Ishikawa (cell line): ENCODE data around the gene ZNF619.

ENCODE experiments used
- CEBPB ChIP-seq: IDR thresholded peaks from 2 replicates; pipeline ENCODE4 v1.6.1; 2012
- CREB1 ChIP-seq: IDR thresholded peaks from 2 replicates; pipeline ENCODE4 v1.6.1; 2012; ENCODE audit warnings: low read depth
- EGR1 ChIP-seq: IDR thresholded peaks from 2 replicates; pipeline ENCODE4 v1.6.1; 2012
- EP300 ChIP-seq: IDR thresholded peaks from 2 replicates; pipeline ENCODE4 v1.6.1; 2012; ENCODE audit warnings: borderline replicate concordance
- FOXM1 ChIP-seq: IDR thresholded peaks from 2 replicates; pipeline ENCODE4 v1.6.1; 2012; ENCODE audit warnings: low read depth, borderline replicate concordance
- NFIC ChIP-seq: IDR thresholded peaks from 2 replicates; pipeline ENCODE4 v1.6.1; 2012
- RAD21 ChIP-seq: IDR thresholded peaks from 2 replicates; pipeline ENCODE4 v1.6.1; 2012; ENCODE audit warnings: low read depth
- REST ChIP-seq: IDR thresholded peaks from 2 replicates; pipeline ENCODE4 v1.6.1; 2012; ENCODE audit warnings: low read depth, mild to moderate bottlenecking
- TAF1 ChIP-seq: IDR thresholded peaks from 2 replicates; pipeline ENCODE4 v1.6.1; 2012; ENCODE audit warnings: low read depth, mild to moderate bottlenecking
- TCF12 ChIP-seq: IDR thresholded peaks from 2 replicates; pipeline ENCODE4 v1.6.1; 2012; ENCODE audit warnings: low read depth
- TEAD4 ChIP-seq: IDR thresholded peaks from 2 replicates; pipeline ENCODE4 v1.6.1; 2012
- YY1 ChIP-seq: IDR thresholded peaks from 2 replicates; pipeline ENCODE4 v1.6.1; 2012; ENCODE audit warnings: low read depth
- ZBTB7A ChIP-seq: IDR thresholded peaks from 2 replicates; pipeline ENCODE4 v1.6.1; 2012; ENCODE audit warnings: low read depth
- TF ChIP-seq, protein P1 (sequence below): IDR thresholded peaks from 2 replicates; pipeline ENCODE4 v1.6.1; 2012
- TF ChIP-seq, protein P2 (sequence below): IDR thresholded peaks from 2 replicates; pipeline ENCODE4 v1.6.1; 2012

The ZNF619 gene

DNA sequence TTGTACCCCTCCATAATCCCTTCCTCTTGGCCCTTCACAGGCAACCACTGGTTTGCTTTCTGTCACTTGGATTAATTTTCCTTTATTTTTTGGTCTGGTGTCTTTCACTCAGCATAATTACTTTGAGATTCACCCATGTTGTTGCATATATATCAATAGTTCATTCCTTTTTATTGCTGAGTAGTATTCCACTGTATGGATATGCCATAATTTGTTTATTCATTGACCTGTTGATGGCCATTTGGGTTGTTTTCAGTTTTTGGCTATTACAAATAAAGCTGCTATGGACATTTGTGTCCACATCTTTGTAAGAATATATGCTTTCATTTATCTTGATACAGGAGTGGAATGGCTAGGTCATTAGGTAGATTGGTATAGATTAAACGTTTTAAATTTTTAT is 41.9 kb downstream of the ZNF619 start:
- no peak for TF ChIP-seq CEBPB
- TF ChIP-seq EGR1, result no peak
- no peak for TF ChIP-seq NFIC

GRCh38 chr3:40521254-40521653 is 44.3 kb downstream of the ZNF619 start:
- TF ChIP-seq CEBPB, result no peak
- TF ChIP-seq YY1, result no peak
- TF ChIP-seq TAF1, result no peak

DNA sequence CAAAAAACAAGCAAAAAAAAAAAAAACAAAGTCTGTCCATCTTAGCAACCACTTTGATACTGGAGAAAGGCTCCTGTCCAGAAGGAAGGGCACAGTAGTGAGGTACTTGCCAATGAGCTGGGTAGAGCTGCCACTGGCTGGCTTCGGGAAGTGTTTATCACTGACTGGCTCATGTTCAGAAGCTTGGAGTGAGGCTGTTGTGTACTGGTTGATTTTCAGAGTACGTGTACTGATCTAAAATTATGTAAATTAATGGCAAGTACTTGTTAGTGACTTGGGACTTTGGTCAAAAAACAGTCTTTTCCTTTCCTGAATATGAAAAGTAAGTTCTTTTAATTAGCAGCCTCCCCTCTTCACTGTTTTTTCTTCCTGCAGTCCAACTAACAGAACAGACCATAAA is 46.9 kb downstream of the ZNF619 start:
- TF ChIP-seq FOXM1, result no peak
- TF ChIP-seq TAF1, result no peak
- no peak for TF ChIP-seq EP300
- no peak for TF ChIP-seq YY1
- TF ChIP-seq EGR1, result no peak
- no peak for TF ChIP-seq TCF12
- TF ChIP-seq, protein P1, sequence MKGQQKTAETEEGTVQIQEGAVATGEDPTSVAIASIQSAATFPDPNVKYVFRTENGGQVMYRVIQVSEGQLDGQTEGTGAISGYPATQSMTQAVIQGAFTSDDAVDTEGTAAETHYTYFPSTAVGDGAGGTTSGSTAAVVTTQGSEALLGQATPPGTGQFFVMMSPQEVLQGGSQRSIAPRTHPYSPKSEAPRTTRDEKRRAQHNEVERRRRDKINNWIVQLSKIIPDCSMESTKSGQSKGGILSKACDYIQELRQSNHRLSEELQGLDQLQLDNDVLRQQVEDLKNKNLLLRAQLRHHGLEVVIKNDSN, result no peak
- no peak for TF ChIP-seq CEBPB
- no peak for TF ChIP-seq TEAD4
- TF ChIP-seq, protein P2, sequence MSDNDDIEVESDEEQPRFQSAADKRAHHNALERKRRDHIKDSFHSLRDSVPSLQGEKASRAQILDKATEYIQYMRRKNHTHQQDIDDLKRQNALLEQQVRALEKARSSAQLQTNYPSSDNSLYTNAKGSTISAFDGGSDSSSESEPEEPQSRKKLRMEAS, result no peak

DNA sequence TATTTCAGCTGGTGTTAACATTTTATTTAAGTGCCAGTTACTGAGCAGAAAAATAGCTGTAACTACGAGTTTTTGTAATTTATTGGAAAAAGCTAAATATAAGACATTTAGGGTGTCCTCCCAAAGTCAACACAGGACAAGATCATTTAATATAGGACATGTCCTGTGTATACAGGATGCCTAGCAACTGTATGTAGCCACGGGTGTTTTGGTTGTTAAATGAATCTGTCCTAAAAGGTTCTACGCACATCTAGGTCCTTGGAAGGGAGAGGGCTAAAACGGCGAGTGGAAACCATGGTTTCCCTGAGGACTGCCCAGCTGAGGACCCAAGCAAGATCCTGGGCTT is 47.3 kb downstream of the ZNF619 start:
- TF ChIP-seq TCF12 (no peak), CEBPB (no peak), EGR1 (no peak), TEAD4 (no peak), TAF1 (no peak), REST (no peak), FOXM1 (no peak), ZBTB7A (no peak), YY1 (no peak)
- TF ChIP-seq, protein P1, result no peak

DNA sequence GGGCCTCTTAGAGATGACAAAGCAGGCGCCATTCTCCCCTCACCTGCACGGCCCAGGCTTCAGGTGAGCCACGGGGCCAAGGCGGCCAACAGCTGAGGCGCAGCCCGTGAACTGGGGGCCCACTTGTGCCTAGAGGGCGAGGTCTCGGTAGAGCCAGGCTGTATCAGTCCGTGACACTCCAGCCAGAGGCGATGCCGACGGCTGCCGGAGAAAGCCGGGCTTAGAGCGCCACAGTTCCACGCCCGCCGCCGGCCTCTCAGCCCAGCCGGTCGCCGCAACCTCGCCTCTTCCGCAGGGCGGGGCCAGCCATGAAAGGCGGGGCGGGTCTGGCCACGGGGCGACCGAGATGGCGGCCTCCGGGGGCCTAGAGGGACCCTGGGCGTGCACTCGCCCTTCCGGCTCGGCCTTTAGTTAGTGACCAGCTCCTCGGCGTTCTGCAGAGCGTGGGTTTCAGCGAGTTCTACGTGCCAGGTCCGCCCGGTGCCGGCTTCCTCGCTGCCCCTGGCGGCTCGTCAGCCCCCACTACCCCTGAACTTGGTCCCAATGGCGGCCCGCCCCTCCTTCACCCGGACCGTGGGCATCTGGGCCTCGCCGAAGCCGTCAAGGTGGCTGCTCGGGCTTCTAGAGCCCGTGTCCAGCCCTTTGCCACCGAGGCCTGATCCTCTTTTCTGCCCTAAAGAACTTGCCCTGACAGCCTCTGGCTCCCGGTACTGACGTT is 47.8 kb downstream of the ZNF619 start, which contains the start of gene ZNF621:
ZNF621 (plus strand) TSS at position 393 of the 718 bp plus-strand sequence. CDS start 881 bp downstream, outside the sequence.
- TF ChIP-seq ZBTB7A (no peak), RAD21 (no peak), CREB1 (0 out of 2 replicates have a peak, but pooled peaks have one; percentile 29), FOXM1 (peak; percentile 20; the same call in 1 of the 2 replicates), YY1 (peak; percentile 84), TAF1 (peak; percentile 97)
- TF ChIP-seq, protein P2, result peak; percentile 85

- no peak for TF ChIP-seq TCF12
- no peak for TF ChIP-seq YY1
- no peak for TF ChIP-seq CEBPB
- TF ChIP-seq, protein P1, result no peak
- no peak for TF ChIP-seq ZBTB7A
- TF ChIP-seq REST, result no peak
- TF ChIP-seq EGR1, result no peak
- no peak for TF ChIP-seq RAD21
- no peak for TF ChIP-seq NFIC
- no peak for TF ChIP-seq CREB1
- TF ChIP-seq, protein P2, result no peak
- no peak for TF ChIP-seq EP300
- no peak for TF ChIP-seq TAF1
- no peak for TF ChIP-seq TEAD4
Observed at GRCh38 chr3:40528426-40528825, 51.5 kb downstream of the ZNF619 start.
